Retinal pigment epithelial cell (primary cell): Measurements from ENCODE around the gene FAM135A.

Experiments
- DNase-seq: peaks from one replicate; pipeline ENCODE4 v3.0.0-alpha.2; 2010; ENCODE audit warnings: low read depth
- H3K4me3 ChIP-seq: 2 replicates; pipeline ENCODE4 v1.5.1; 2011; ENCODE audit warnings: mild to moderate bottlenecking, low read length, control low read depth, moderate library complexity
- TF ChIP-seq, protein P1 (sequence below): conservative IDR thresholded peaks from 2 replicates; pipeline ENCODE4 v1.5.1; 2011; ENCODE audit warnings: low read depth, low read length, control low read depth, inconsistent platforms

FAM135A gene

DNA sequence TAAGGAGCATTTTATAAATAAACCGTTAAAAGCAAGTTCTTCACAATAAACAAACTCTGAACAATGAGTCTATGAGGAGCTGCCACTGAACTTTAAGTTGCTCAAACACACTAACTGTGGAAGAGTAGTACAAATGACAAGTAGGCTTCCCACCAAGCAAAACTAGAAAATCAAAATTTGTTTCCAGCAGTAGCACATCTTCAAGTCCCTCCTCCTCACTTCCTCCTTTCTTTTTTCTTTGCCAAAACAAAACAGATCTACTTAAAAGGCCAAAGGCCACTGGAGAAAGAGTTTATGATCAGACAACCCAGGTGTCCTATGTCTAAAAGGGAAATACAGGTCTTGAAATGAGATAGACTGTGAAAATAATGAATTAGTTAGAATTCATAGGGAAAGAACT, 17.1 kb upstream of the FAM135A start:
- TF ChIP-seq, protein P1, sequence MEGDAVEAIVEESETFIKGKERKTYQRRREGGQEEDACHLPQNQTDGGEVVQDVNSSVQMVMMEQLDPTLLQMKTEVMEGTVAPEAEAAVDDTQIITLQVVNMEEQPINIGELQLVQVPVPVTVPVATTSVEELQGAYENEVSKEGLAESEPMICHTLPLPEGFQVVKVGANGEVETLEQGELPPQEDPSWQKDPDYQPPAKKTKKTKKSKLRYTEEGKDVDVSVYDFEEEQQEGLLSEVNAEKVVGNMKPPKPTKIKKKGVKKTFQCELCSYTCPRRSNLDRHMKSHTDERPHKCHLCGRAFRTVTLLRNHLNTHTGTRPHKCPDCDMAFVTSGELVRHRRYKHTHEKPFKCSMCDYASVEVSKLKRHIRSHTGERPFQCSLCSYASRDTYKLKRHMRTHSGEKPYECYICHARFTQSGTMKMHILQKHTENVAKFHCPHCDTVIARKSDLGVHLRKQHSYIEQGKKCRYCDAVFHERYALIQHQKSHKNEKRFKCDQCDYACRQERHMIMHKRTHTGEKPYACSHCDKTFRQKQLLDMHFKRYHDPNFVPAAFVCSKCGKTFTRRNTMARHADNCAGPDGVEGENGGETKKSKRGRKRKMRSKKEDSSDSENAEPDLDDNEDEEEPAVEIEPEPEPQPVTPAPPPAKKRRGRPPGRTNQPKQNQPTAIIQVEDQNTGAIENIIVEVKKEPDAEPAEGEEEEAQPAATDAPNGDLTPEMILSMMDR, result no peak
- no peak overlapping the region for H3K4me3 ChIP-seq
- no peak for DNase-seq

DNA sequence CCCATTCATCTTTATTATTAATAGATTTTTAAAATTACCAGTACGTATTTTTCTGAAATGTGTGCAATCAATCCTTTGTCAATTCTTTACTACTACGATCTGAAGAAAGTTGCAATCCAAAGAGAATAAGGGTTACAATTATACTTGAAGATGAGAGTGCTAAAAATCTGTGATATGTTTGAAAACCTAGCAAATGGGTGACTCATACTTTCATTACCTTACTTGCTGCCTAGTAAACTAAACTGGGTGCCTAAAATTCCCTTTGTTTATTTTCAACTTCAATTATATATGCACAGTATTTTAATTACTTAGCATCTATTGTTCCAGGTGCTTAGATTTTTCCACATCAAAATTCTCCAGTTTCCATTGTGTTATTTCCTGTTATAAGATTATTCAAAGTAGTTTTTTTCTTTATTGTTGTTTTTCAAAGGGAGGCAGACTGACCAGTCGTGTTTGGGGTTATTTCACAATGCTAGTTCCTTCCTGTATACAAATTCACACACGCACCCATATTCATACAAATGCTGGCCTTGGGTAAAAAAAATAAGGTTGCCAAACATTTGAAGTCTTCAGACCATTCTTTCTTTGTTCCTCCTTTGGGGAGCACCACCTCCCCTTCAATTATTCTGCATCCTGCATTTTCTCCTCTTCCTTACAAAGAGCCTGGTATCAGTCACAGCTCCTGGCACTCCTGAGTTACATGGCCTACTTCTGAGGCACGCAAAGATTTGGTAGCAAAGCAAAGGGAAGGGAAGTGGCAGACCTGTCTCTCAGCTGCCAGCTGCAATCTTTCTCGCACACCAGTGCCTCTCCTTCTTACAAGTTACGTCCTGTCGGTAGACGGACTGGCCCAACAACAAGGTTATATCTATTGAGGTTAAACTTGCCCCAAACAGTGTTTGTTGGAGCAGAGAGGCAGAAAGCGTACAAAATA, 16.2 kb upstream of the FAM135A start:
- DNase-seq, result no peak
- H3K4me3 ChIP-seq, result no peak overlapping the region
- TF ChIP-seq, protein P1, result no peak

DNA sequence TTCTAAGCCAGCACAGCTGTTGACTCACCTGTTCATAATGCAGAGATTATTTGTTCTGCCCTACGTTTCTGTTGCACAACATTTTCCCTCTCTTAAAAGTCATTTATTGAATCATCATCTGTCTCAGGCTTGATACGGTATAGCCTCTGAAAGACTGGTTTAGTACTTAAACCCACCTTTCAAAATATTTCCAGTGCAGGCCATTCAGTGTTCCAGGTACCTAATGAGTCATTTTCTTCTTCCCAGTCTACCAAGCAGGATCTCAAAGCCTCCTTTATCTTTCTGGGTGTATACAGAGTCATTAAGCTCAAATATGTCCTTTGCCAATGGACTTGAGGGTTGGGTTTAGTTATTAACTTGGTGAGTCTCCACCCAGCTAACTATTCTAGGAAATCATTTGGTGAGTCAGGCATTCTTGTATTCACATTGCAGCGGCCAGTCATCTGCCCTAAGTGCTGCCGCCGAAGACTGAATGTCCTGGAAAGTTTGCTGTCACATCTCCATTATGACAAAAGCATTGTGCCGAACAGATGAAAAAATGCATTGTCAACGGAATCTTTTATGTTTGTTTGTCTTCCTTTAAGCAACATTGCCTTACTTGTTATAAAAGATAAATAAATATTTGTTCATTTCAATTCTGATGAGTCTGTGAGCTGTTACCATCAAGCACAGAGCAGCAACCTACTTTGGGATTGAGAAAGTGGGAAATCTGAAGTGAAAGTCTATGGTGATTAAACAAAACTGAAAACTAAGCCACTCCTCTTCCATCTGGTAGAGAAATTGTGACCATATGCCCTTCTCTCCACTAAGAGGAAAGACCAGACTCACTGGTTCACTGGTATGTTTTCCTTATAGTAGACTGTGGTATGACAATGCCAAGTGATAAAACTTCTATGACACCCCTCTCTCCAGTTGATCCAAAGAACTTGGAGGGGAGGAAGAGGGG, 14.3 kb upstream of the FAM135A start:
- TF ChIP-seq, protein P1, result no peak
- peak; percentile 41 for DNase-seq
- no peak overlapping the region for H3K4me3 ChIP-seq

DNA sequence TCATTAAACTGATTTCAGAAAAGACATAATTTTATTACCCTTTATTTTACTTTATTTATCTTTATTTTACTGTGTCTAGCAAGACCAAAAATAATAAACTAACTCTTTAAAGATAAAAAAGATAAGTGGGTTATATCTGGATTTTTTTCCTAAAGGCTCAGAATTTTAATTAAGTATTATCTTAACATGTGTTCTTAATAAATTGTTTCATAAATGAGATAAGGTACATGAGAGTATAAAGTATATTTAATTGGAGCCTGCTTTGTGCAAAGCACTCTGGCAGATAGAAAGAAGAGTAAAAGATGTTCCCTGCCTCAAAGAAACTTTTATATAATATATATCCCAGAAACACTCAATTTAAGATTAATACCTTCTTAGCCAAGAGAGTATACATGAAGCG, 8.7 kb upstream of the FAM135A start:
- DNase-seq, result no peak
- H3K4me3 ChIP-seq, result no peak overlapping the region
- TF ChIP-seq, protein P1, result no peak

DNA sequence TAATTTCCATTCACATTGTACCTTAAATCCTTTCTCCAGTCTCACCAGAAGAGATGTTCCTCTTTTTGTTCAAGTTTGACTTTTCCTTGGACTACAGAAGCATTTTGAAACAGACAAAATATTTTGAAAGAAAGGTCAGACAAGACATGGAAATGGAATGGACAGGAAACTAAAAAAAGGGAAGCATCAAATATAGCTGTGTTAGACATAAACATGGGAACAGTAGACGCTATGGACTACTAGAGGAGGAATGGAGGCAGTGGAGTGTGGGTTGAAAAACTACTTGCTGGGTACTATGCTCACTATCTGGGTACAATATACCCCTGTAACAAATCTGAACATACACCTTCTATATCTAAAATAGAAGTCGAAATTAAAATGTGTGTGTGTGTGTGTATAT, 4.1 kb upstream of the FAM135A start:
- TF ChIP-seq, protein P1, result no peak
- no peak for DNase-seq

DNA sequence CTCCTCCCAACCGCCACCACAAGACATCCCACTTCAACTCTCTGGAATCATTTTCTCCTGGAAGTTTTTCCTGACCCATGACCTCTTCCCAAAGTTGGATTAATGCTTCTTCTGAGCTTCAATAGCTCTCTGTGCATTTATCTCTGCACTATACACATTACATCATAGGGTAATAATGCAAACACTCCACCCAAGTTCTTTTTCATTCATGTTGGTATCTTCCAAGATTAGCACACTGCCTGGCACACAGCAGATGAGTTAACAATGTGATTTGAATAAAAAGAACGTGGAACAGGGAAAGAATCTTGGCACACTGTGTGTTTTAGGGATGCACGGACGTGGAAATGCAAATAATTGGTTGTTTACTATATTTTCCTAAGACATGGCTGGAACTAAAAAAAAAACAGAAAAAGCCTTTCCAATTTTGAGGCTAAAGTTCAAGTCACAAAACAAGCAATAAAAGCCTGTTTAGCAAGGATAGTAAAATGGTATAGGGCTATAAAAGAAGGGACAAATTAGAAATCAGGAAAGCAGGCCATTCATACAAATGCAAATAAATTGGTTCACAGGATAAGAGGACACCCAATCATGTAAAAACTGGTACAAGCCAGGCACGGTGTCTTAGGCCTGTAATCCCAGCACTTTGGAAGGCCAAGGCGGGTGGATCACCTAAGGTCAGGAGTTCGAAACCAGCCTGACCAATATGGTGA, 1.6 kb upstream of the FAM135A start:
- no peak overlapping the region for H3K4me3 ChIP-seq
- no peak for DNase-seq
- TF ChIP-seq, protein P1, result no peak

More for the DNA sequence above, 4.1 kb upstream of the FAM135A start:
- no peak overlapping the region for H3K4me3 ChIP-seq
